ENCODE measurements around the gene COBL.
A peak's percentile ranks its signal among the peaks of the same experiment; 100 is the strongest.

The COBL gene

GRCh38 chr7:51140199-51141164 is 176.1 kb downstream of the COBL start:
- no peak for DNase-seq

GRCh38 chr7:51139796-51140195 is 176.8 kb downstream of the COBL start:
- no peak for DNase-seq

GRCh38 chr7:51138123-51139085 is 178.2 kb downstream of the COBL start:
- DNase-seq = peak; percentile 9 to 97 (median 61)

DNA sequence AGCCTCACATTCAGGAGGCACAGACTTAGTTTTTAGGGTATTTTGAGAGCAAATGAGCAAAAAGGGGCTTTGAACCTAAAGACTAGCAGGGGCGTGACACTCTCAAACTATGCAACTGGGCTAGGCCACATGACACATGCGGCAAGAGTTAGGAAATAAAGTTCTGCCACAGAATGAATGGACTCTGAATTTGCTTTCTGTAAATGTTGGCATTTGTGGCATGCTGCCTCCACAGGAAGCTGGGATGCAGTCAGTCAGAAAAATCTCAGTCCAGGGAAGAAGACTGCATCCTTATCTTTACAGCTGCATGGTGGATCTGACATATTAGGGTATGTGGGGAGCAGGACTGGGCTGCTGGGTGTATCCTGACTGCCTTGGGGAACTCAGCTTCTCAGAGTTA is 181.0 kb downstream of the COBL start:
- DNase-seq = no peak

DNA sequence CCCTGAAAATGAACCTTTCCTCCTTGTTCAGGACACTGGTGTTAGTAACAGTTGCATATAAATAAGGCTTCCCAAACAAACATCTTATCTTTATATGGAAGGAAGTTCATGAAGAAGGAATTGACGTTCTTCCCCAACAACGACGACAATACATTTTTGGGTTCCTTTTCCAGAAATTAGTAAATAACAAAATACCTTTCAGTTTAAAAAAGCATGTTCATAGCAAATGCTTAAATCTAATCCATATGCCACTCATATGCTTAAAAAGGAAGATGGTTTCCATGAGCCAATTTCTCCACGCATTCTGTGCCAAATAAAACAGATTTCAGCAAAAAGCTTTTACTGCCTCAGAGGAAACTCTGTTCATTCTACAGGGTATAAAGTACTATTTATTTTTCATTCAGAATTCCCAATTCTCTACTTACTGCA is 182.6 kb downstream of the COBL start:
- no peak for DNase-seq

GRCh38 chr7:51132661-51133060 is 183.9 kb downstream of the COBL start:
- DNase-seq = no peak

- DNase-seq = no peak
Observed at GRCh38 chr7:51129527-51130472, 186.8 kb downstream of the COBL start.

DNA sequence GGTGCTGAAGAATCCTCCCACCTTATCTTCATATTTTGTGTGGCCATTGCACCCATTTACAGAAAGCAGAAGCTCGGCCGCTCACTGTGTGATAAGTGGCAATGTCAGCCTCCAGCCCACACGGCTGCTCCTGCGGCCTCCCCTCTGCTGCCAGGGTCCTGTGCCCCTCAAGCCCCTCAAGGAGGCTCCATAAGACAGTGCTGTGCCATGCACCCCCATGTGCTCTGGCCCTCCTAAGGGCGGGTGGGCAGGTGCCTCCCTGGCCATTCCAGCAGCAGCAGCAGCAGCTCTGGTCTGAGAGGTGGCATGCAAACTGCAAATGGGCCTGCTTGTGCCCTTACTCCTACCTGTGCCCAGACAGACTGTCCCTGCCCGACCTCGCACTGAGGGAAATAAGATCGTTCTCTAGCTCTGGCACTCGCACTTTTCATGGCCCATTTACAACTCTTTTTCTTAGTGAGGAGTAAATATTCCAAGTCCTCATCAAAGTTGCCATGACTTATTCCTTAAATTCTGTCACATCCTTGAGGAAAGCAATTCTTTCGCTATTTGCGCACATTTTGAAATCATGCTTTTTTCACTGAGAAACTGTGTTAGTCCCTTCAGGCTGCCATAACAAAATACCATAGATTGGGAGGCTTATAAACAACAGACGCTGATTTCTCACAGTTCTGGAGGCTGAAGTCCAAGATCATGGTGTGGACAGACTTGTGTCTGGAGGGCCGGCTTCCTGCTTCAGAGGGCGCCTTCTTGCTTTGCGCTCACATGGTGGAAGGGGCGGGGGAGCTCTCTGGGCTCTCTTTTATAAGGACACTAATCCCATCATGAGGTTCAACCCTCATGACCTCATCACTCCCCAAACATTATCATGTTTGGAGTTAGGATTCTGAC is 187.8 kb downstream of the COBL start:
- DNase-seq = no peak

DNA sequence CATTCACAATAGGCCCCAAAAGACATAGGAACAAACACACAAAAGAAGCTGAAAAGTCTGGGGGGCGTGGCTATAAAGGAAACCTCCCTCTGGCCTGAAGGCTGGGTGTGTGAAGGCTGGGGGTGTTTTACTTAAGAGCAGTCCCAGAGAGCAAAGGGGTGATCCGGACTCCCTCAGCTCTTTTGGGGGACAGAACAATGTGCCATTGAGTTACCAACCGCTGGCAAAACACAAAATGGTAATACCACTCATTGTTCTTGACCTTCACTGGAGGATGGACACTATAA is 189.0 kb downstream of the COBL start:
- DNase-seq = no peak

DNA sequence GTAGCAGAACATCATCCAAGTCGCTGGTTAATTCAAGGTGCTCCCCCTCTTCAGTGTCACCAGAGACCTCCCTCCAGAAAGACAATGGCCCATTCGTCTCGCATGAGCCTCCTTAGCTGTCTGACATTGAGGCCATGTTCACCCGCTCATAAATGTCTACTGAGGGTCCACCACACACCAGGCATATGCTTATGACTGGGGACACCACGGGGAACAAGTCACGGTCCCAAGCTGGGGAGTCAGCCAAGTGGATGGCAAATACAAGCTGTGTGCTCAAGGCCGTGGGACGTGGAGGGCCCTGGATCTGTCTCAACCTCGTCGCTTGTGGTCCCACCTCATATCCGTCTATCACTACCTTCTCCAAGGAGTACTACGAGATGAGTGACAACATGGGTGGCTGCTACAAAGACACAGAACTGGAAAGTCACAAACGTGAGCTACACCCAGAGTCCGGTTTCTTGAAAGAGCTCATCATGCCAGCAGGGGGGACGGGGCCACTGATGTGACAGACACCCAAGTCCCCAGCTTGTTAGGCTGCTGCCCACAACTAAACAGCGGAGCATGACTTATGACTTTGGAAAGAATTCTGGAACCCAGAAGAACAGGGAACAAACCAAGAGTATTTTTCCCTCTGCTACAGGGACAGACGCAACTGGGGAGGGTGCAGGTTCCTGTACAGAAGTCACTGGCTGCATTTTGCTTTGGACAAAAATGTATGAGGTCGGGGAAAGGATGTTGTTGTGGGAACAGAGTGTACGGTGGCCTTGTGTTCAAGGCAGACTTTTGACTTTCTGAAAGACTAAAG is 189.6 kb downstream of the COBL start:
- DNase-seq = no peak

- DNase-seq = no peak
Observed at GRCh38 chr7:51126324-51126723, 190.3 kb downstream of the COBL start.

DNA sequence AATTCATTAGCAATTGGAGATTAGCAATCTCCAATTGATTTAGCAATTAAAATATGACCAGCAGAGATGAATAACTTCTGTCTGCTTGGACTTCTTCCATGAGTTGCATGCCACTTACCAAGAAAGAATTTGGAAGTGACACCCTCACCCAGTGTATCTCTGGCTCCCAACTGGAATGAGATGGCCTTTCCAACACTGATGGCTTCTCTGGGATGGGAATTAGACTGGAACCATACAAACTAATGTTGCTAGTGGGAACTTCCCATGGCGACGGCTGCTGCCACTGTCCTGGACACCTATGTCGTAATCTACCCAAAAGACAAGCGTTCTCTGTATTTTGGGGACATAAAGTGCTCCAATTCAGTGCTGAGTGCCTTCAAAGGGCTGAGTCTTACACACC is 192.3 kb downstream of the COBL start:
- no peak for DNase-seq

DNA sequence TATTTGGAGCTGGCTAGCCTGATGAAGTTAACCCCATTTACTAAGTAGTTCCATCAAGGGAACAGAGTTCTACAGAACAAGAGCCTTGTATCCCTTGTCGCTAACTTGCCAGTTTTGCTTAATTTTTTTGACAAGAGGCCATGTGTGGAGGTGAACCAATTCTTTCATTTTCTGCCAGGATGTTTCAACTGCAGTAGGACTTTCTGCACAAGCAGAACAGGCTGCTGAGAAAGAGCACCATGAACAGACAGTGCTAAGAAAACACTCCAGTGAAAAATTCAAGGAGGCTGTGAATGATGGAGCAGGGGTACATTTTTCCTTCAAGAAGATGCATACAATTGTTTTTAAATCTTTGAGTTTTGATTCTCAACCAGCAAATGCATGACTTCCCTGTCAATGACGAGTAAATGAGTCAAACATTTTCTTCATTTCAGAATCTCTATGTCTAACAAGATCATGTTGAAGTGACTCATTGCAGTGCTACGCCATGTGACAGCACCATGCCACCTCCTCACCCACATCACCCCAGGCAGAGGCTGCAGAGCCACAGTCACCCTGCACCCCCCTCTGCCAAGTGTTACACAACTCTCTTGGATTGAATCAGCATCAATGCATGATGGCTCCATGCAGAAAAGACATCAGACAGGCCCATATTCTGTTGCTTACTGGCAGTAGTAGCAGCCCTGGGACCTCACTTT is 193.1 kb downstream of the COBL start:
- DNase-seq = no peak

DNA sequence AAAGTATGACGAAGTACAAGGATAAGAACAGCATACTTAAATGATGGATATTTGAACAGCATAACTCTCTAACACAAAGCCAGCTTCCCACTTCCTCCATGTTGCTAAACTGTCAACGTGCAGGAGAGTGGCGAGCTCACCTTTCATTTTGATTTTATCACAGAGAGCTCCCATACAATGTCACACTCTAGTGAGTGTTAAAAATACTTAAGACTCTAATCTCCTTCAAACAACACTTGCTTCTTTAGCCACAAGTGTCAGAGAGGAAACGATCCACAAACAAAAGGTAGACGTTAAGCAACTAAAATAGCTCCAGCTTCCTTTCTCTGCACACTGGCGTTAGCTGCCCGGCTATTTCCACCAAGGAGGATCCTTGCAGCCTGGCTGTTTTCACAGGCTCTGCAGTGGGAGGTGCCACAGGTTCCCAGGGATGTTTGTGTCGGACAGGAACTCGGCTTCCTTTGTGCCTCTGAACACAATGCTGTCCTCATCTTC is 194.6 kb downstream of the COBL start:
- peak in 1 of 3 experiments; percentile 67 for DNase-seq

- no peak for DNase-seq
Observed at GRCh38 chr7:51121036-51121790, 195.4 kb downstream of the COBL start.

- no peak for DNase-seq
Observed at GRCh38 chr7:51118628-51119027, 198.0 kb downstream of the COBL start.

GRCh38 chr7:51114501-51114900 is 202.1 kb downstream of the COBL start:
- DNase-seq = no peak

- no peak for DNase-seq
Observed at GRCh38 chr7:51113962-51114361, 202.6 kb downstream of the COBL start.

- DNase-seq = no peak
Observed at GRCh38 chr7:51113560-51113959, 203.0 kb downstream of the COBL start.

Data from NCI-H1417 (cell line).